NCI-H146 treated with DMSO at 0.1 percent for 48 hours (cell line): Measurements from ENCODE around the gene BCLAF1.
"Not testable (repeated sequence)": the region's sequence is repeated elsewhere in the genome, so short reads cannot be mapped to it uniquely, and the experiment has no call there.

Experiments
- DNase-seq: peaks from one replicate; lab custom pipeline; 2025; ENCODE audit not compliant: unreplicated experiment; lab: John Stamatoyannopoulos, UW

BCLAF1 gene

DNA sequence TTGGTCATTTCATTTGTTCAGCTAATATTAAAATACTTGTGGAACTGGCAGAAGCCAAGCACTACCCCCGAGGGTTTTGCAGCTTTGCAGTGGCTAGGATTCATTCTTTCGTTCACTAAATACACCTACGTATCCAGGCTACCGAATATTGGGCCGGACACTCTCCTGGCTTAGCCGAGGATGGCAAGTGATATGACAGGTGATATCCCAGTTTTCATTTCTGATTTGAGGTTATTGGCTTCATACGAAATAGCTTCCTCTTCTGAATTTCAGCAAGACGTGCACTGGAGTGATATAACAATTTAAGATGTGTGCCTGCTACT lies 39.0 kb downstream of the BCLAF1 start:
- no peak for DNase-seq

DNA sequence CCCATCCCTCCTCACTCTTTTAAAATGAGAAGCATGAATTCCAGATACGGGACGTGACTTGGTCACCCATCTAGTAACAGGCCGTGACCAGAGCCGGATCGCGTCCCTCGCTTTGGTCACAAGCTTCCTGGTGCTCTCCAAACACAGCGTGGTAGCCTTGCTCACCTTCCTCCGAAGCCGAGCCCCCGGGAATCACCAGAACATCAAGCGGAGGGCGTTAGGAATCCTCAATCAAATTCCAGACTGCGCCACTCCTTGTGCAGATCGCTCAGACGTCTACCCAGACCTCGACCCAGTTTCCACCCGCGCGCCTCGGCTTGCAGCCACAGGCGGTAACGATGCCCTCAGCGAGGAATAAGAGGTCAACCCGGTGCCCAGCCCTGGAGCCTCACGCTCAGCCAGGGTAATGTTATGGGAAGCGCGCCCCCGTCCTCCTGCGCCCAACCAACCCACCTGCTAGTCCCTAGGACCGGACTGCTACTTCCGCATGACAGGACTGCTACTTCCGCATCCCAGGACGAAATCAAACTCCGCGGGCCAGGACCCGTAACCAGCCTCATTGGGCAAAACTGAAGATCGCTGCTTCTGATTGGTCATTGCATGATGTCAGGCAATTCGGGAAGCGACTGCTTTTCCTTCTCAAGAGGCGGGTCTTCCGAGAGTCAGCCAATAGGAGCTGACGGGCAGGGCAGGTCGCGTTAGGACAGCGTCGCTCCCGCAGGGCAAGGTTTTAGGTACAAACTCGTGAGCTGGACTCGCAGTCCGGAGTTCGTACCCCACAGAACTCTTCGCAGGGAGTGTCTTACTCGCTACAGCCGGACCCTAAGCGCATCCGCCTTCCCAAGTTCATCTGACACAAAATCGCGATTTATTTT lies 39.6 kb downstream of the BCLAF1 start, which contains the start of gene MTFR2:
TSS of gene MTFR2 (minus strand) at position 501 of the 875 bp plus-strand sequence. CDS start 1,212 bp downstream, outside the sequence.
- DNase-seq = peak; percentile 97

DNA sequence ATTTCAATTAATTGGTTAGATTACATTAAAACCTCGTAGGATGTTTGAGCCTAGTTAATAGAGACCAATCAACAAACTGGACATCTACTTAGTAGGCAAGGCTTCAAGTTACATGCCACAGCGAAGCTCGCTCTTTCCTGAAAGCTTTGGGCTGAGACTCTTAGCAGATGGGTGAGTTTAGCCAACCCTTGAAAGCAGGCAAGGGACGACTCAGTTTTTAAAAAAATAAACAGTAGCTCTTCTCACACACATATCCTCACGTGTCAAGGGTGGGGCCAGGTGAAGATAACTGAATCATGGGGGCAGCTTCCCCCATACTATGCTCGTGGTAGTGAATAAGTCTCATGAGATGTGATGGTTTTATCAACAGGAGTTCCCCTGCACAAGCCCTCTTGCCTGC lies 40.3 kb downstream of the BCLAF1 start:
- DNase-seq = no peak

GRCh38 chr6:136244061-136244616 lies 45.5 kb downstream of the BCLAF1 start:
- DNase-seq = no peak

DNA sequence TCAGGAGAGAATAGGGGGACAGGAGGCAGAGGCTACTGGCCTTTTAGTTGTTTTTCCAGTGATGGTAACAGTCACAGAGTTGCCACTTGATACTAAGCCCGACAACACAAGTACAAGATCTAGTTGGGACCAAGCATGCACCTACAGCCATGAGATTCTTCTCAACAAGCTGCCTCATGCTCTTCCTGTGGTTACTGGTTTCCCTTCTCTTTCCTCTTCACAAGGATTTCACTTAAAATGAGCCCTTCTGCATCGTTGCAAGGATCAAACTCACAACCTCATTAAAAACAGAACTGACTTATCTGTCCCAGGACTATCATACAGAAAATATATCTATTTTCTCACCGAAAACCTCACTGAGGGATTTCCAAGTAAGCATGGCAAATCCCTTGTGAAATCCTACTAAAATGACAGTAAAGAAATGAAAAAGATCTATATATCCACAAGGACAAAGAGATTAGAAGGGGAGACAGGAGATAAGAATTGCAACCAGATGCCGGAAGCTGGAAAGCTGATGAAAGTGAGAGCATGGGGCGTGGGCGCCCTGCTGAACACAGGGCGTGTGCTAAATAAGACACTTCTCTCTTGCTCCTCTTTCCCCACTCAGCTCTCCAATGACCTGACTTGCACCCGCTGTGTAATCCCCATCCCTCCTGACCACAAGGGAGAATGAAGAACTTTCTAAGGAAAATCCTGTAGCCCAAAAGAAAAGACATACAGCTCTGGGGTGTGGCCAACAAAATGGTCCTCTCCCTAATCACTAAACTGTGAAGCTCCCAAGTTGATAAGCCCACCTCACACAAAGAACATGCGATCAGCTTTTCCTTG lies 53.0 kb downstream of the BCLAF1 start:
- no peak for DNase-seq

GRCh38 chr6:136235233-136235564 lies 54.4 kb downstream of the BCLAF1 start:
- no peak for DNase-seq

GRCh38 chr6:136232701-136233100 lies 56.9 kb downstream of the BCLAF1 start:
- DNase-seq = no peak

DNA sequence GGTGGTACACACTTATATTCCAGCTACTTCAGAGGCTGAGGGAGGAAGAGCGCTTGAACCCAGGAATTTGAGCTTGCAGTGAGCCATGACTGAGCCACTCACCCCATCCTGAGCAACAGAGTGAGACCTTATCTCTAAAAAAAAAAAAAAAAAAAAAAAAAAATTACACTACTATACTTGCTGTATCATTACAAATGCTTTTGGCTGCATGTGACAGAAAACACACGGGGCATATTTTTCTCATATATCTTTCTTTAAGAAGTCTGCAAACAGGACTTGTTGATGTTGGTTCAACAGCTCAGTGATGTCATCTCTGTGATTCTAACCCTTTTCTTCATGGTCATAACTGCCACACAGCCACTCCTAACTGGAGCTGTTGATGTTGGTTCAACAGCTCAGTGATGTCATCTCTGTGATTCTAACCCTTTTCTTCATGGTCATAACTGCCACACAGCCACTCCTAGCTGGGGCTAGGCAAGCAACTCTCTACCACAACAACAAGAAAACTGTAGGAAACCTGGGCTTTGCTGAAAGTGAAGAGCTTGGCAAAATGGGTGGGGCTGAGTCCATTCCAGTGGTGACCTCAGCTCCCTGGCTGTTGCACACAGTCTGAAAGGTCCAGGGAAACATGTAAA lies 59.3 kb downstream of the BCLAF1 start:
- no peak for DNase-seq

DNA sequence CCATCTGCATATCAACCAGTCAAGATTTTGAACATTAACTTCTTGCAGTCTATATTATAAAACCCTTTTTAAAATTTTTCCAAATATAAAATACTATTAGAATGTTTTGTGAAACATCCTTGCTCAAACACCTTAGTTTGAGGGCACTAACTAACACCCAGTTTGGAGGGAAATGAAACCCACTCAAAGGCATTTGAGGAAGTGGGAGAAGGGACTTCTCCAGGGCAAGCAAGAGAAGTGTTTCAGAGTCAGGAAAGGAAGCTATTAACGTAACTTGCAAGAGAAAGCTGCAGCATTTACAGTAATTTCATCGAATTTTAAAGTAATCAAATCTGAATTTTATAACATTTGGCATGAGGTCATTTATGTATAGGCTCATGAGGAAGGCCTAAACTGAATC lies 60.8 kb downstream of the BCLAF1 start:
- no peak for DNase-seq

DNA sequence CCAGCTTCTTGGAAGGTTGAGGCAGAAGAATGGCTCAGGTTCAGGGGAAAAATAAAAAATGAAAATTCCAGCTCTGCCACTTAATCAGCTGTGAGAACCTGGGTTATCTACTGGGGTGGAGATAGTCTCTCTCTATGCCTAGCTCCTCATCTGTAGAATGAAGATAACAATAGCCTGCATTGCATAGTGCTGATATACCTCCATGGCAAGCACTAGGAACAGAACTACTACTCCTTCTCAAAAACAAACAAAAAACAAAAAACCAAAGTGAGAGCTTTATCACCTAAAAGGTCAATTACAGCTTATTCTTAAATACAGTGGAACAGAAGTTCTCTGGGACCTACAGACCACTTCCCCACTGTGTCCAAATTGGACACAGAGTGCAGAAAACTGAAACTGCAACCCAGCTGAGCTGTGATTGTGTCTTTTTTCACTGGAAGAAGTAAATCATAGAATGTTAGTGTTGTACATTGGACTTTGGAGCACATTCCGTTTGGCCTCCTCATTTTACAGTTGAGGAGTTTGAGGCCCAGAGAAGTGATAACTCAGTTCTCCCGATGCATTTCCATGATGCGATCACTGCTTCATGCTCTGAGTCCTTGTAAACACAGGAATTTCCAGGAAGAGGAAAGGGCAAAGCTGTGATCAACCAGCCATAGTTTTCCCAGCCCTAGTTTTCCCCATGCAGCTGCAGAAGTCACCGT lies 62.8 kb downstream of the BCLAF1 start:
- DNase-seq = no peak

GRCh38 chr6:136226027-136226673 lies 63.5 kb downstream of the BCLAF1 start:
- DNase-seq = peak; percentile 61

DNA sequence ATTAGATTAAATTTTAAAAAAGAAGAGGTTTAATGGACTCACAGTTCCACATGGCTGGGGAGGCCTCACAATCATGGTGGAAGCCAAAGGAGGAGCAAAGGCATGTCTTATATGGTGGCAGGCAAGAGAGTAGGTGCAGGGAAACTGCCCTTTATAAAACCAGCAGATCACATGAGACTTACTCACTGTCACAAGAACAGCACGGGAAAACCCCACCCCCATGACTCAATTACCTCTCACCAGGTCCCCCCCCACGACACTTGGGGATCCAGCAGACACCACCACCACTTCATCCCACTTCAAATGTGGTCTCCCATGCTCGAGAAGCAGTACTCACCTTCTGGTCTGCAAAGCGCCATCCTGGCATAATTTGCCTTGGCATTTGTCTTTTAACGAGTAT lies 64.2 kb downstream of the BCLAF1 start:
- no peak for DNase-seq

GRCh38 chr6:136224974-136225373 lies 64.7 kb downstream of the BCLAF1 start:
- DNase-seq = not testable (repeated sequence)

DNA sequence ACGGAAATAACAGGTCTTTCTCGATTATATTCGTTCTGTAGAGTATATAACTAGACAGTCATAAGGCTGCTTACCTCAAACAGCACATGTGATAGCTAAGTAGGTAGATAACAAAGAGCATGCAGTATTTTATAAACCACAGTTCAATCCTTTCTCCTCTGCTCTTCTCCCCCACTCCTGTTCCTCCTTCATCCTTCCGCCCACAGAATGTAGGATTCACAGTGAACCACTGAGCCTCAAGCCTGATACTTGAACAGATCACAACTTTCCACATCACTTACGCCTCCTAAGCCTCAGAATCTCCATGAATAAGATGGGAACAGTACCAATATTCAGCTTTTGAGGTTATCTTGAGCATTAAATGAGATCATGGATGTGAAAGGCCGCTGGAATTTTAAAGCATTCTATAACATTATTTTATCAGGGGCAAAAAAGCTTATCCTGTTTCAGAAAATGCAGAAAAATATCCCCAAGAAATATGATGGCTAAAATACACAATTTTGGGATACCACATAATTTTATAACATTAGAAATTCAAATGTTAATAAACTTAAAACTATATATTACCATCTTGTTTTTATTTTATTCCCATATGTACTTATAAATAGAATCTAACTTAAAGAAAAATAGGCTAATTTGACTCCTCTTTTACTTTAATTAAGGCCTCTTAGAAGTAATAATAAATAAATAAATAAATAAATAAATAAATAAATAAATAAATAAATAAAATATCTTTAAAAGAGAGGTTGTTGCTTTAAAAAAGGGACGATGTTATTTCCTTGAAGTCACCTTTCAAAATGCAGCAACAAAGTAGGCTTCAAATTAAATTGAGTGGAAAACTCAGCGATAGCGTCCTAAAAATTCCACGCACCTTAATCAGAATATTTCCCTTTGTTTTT lies 72.9 kb downstream of the BCLAF1 start:
- no peak for DNase-seq

GRCh38 chr6:136213853-136214252 lies 75.8 kb downstream of the BCLAF1 start:
- no peak for DNase-seq

GRCh38 chr6:136213012-136213539 lies 76.6 kb downstream of the BCLAF1 start:
- DNase-seq = no peak

DNA sequence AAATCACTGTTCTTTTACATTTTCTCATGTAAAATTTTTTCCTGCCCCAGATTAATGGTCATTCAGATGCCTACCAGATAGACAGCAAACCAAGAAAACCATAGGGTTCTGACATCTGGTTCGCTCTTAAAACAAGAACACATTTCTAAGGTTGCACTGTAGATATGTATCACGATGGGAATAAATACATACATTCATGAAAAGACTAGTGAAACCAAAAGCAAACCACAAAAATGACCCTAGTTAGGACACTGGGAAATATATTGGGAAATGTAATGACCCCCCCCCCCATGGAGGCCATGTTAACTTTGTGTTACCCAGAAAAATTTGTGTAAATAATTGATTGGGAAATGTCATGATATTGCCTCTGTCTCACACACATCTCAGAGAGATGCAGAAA lies 77.0 kb downstream of the BCLAF1 start:
- DNase-seq = no peak

DNA sequence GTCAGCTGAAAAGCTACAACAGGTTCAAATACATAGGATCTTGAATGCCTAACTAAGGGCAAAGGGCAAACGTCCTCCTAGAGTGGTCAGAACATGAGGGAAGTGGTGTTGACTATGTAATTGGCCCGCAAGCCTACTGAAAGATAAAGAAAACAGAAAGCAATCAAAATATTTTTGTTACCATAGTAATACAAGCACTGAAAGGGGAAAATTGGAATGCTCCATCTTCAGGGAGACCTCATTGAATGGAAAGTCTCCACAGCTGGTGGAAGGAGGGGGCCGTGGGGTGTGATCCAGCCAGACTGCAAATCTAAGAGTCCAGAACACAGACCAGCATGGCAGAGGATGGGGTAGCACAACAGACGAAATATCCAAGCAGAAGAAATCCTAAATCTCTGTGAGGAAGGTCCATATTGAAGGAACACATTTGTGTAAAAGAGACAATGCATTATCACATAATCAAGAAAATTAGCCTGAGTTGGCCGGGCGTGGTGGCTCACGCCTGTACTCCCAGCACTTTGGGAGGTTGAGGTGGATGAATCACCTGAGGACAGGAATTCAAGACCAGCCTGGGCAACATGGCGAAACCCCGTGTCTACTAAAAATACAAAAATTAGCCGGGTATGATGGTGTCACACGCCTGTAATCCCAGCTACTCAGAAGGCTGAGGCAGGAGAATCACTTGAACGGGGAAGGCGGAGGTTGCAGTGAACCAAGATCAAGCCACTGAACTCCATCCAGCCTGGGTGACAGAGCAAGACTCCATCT lies 79.1 kb downstream of the BCLAF1 start:
- DNase-seq = no peak
